Measurements from ENCODE around the gene ZNF488.

The ZNF488 gene

DNA sequence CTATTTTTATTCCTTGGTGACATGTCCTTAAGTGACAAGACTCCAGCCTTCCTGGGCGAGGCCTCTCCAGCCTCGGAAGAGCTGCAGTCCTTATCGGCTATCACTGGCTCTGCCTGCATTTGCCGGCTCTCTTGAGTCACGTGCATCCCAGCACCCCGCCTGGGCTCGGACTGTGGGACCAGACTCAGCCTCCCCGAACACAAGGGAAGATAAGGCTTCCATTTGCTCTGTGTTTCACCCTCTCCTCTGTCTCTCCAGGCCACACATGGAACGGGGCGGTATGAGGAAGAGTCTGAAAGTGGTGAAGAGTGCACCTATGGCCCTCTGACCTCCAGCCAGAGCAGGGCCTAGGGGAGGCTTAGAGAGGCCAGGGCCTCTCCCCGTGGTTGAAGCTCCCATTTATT, 57.2 kb downstream of the ZNF488 start:
- no peak for DNase-seq

DNA sequence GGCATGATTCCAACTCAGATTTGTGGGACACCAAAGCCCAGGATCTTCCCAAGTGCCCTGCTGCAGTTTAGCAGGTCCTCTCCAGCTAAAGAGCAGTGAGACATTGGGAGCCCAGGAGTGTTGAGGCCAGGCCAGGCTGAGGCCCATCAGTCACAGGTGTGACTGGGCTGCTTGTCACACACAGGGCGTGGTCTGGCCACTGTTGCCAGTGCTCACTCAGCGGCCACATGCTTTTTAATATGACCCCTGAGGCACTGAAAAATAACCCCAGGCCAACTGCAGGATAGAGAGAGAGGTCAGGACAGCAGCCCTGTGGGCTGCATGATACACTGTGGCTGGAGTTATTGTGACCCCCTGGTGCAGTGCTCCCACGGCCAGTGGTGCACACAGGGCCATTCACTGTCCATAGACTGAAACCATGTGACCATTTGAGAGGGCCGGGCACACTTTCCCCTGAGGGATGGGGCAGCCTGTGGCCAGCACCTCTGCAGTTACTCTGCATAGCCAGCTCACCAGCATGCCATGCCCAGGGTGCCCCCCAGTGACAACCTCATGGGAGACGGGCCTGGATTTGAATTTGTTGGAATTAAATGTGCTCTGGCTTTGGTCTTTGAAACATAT, 57.7 kb downstream of the ZNF488 start:
- DNase-seq, result no peak

GRCh38 chr10:47325303-47326291, 58.5 kb downstream of the ZNF488 start:
- no peak for DNase-seq

GRCh38 chr10:47323636-47324296, 60.3 kb downstream of the ZNF488 start:
- no peak for DNase-seq

DNA sequence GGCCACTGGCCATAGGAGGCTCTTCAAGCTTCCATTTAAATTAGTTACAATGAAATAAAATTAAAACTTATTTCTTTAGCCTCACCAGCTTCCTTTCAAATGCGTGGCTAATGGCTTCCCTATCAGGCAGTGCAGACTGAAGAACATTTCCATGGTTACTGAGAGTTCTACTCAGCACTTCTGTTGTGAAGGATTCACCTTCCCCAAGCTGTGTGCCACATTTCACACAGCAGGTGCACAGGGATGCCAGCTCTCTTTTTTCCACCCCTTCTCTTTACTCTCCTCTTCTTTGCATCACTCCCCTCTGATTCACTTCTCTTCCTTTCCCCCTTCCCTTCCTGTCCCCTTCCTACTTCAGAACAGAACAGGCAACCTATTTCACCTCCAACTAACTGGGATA, 61.0 kb downstream of the ZNF488 start:
- no peak for DNase-seq

DNA sequence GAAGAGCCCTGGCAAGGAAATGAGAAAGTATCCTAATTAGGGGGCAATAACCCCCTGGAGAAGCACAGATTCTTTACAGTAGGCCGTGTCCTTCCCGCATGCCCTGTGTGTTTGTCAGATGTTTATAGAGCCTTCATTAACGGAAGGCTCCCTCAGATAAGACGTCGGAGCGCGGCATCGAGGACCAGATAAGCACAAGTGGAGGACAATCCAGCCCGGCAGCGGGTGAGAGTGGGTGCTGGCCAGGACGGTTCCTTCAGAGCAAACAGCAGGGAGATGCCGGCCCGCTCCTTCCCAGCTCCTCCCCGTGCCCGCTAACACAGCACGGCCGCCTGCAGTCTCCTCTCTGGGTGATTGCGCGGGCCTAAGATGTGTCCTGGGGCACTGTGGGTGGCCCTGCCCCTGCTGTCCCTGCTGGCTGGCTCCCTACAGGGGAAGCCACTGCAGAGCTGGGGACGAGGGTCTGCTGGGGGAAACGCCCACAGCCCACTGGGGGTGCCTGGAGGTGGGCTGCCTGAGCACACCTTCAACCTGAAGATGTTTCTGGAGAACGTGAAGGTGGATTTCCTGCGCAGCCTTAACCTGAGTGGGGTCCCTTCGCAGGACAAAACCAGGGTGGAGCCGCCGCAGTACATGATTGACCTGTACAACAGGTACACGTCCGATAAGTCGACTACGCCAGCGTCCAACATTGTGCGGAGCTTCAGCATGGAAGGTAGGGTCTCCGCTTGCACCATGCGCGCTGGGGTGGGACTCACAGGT, 61.6 kb downstream of the ZNF488 start, which contains the start of gene GDF2:
GDF2 (plus strand) TSS at position 155 of the 762 bp plus-strand sequence; CDS start at position 370, 215 bp downstream.
- no peak for DNase-seq

DNA sequence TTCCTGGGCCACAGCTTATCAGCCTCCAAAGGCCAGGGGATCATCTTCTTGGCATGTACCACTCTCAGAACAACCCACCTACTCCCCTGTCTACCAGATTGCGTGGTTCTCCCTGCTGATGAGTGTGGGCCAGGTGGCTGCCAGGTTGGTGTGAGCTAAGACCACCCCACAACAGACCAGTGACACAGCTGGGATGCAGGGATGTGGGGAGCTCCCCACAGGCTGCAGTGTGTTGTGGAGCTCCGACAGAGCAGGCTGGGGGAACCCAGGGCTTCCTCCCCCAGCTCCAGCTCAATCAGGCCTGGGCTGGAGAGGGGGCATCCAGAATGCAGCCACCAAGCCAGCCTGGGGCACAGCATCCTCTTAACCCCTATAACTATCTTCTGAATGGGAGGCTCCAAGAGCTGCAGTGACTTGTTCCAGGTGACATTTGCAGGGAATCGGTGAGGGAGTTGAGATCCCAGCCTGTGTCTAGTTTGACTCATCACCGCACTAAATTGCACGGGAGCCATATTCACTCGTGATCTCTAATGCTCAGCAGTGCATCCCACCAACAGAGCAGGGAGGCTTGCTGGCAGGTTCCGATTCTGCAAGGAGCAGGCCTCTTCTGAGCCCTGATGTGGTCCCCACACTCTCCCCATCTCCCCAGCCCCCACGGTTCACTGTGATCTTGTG, 62.4 kb downstream of the ZNF488 start:
- DNase-seq, result no peak

GRCh38 chr10:47320812-47321211, 63.3 kb downstream of the ZNF488 start:
- DNase-seq, result no peak

DNA sequence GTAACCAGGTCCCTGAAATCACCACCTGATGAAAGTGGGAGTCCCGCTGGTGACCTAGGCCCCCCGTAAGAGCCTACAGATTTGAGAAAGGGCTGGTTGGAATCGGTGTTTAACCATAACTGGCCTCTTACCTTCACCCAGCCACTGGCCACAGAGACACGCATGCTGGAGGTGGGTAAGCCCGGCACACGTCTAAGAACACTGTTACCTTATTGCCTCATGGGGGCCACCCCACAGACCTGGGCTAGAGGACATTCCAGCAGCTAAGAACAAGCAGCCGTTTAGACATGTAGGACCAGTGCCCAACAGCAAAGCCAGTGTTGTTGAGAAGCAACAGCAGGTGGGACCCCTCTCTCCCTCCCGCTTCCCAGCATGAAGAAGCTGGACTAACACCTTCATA, 64.3 kb downstream of the ZNF488 start:
- no peak for DNase-seq

- no peak for DNase-seq
Measured at GRCh38 chr10:47318706-47319105, 65.4 kb downstream of the ZNF488 start.

DNA sequence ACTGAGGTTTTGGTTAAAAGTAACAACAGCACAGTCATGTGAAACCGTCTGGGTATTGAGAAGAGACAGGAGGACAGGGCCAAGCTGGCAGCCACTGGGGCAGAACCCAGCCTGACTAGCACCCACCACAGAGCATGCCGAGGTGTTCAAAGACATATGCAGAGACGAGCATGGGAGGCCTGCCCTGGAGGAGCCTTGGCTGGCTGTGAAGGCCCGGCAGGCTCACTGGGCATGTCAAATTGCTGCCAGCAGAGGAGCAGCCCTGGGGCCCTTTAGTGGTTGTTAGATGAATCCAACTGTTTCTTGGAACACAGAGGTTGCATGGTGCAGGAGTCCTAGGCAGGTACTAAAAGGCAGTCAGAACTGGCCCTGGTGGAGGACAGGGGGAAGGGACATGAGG, 66.8 kb downstream of the ZNF488 start:
- no peak for DNase-seq

GRCh38 chr10:47316131-47316530, 68.0 kb downstream of the ZNF488 start:
- no peak for DNase-seq
